DND-41 (cell line): ENCODE results near the gene TNIK.

Experiments
- CTCF ChIP-seq: IDR thresholded peaks from 2 replicates; pipeline ENCODE4 v1.5.1; 2012; ENCODE audit warnings: borderline replicate concordance, low read length, moderate library complexity, mild to moderate bottlenecking; ENCODE audit not compliant: poor library complexity, severe bottlenecking; ENCODE audit errors: extremely low read depth
- EZH2 ChIP-seq: IDR thresholded peaks from 3 replicates; pipeline ENCODE4 v1.6.1; 2012; ENCODE audit warnings: borderline replicate concordance, low read depth, mild to moderate bottlenecking, moderate library complexity, low read length, inconsistent platforms; ENCODE audit not compliant: severe bottlenecking

GRCh38 chr3:171349392-171349791, 110.8 kb downstream of the TNIK start:
- TF ChIP-seq CTCF (no peak), EZH2 (no peak)
